HG02642 (cell line): ENCODE measurements around the gene TSEN34.
"Not testable (repeated sequence)": the region's sequence is repeated elsewhere in the genome, so short reads cannot be mapped to it uniquely, and the experiment has no call there.

Experiments used
- ATAC-seq: cut with Tn5 transposase; IDR thresholded peaks from one replicate; pipeline ENCODE4 v1.9.1; 2021; ENCODE audit warnings: mild to moderate bottlenecking; ENCODE audit not compliant: unreplicated experiment, poor library complexity

TSEN34 gene

DNA sequence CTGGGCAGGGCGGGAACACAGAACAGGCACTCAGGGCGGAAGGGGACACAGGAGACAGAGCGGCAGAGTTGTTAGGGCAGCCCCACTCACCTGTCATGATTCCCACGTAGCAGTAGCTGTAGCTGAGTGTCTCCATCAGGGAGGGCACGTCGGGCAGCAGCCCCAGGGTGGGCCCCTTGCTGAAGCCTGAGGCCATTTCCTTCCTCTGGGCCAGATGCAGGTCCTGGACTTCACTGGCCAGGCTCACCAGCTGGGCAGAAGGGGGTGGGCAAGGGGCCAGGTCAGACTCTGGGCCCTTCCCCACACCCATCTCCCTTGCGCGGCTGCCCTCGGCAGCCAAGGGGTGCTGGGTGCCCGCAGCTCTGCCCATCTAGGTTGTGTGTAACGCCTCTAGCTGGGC, 7.7 kb upstream of the TSEN34 start:
- no peak for ATAC-seq

DNA sequence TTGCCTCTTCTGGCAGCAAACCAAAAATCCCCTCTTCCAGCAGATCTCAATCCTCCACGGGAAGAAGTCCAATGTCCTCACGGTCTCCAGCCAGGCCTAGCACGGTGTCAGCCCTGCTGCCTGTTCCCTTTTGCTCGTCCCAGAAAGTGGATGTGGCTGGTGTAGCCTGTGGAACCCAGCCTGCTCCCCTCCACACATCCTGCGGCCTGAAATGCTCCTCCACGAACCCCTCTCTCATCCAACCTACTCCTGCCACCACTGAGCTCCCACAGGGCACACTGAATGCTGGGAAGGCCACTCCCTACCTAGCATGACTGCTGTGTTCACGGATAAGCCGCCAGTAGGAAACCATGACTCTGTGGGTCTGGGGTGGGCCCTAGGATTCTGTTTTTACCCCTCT, 4.8 kb upstream of the TSEN34 start:
- no peak for ATAC-seq

- ATAC-seq = no peak
These were observed 4.2 kb upstream of the TSEN34 start for GRCh38 chr19:54186934-54187381.

GRCh38 chr19:54188215-54188871, 2.8 kb upstream of the TSEN34 start:
- ATAC-seq = no peak

- peak; percentile 16 for ATAC-seq
These were observed 1.9 kb upstream of the TSEN34 start, which contains the start of gene MBOAT7 for GRCh38 chr19:54189145-54189734. Gene MBOAT7 (minus strand): TSS chr19:54189580. CDS start chr19:54188508, 1,072 bp downstream.

- peak; percentile 53 for ATAC-seq
These were observed 1.2 kb upstream of the TSEN34 start for GRCh38 chr19:54189735-54190502.

DNA sequence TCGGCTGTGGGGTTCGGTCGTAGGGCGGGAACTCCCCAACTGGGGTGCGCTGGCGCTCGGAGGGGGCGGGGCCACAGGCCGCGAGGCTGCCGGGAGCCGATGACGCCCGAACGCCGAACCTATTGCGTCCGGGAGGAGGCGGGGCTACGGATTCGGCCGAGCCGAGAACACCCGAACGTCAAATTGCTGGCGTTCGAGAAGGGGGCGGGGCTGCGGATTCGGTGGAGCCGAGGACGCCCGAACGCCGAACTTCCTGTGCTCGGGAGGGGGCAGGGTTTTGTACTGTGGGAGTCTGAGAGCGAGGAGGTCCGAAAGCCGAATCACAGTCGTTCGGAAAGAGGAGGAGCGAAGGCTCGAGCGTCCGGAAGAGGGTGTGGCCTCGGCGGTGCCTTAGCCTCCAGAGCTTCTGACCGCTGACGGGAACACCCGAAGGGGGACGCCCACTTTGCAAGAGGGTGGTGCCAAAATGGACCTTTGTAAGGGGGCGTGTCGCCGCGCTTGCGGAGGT, 551 bp upstream of the TSEN34 start:
- peak; percentile 46 for ATAC-seq

- no peak for ATAC-seq
These were observed 824 bp downstream of the TSEN34 start for GRCh38 chr19:54191811-54192453.

DNA sequence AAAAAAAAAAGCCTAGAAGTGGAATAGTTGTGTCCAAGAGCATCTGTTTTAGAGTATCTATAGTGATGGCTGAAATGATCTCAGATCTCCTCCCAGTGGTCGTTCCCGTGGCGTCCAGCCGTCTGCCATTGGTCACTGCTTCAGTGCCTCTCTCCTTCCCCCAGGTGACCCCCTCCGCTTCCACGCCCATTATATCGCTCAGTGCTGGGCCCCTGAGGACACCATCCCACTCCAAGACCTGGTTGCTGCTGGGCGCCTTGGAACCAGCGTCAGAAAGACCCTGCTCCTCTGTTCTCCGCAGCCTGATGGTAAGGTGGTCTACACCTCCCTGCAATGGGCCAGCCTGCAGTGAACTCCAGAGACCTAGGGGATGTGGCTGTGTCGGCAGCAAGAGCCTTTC, 1.9 kb downstream of the TSEN34 start:
- no peak for ATAC-seq

DNA sequence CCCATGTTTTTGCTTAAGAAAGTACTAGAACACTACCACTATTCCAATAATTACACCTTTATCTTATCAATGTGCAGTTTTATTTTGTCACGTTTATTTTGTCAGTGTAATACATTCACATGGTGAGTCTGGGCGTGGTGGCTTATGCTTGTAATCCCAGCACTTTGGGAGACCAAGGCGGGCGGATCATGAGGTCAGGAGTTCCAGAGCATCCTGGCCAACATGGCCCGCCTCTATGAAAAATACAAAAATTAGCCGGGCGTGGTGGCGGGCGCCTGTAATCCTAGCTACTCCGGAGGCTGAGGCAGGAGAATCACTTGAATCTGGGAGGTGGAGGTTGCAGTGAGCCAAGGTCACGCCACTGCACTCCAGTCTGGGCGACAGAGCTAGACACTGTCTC, 3.4 kb downstream of the TSEN34 start:
- ATAC-seq = not testable (repeated sequence)

DNA sequence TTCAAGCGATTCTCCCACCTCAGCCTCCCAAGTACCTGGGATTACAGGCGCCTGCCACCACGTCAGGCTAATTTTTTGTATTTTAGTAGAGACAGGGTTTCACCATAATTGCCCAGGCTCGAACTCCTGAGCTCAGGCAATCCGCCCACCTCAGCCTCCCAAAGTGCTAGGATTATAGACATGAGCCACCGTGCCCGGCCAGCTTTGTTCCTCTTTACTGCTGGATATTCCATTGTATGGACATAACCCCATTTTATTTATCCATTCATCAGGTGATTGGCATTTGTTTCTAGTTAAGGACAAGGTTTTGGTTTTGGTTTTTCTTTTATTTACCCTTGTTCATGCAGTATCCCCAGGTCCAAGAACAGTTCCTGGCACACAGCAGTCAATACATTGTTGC, 5.4 kb downstream of the TSEN34 start:
- ATAC-seq = no peak

DNA sequence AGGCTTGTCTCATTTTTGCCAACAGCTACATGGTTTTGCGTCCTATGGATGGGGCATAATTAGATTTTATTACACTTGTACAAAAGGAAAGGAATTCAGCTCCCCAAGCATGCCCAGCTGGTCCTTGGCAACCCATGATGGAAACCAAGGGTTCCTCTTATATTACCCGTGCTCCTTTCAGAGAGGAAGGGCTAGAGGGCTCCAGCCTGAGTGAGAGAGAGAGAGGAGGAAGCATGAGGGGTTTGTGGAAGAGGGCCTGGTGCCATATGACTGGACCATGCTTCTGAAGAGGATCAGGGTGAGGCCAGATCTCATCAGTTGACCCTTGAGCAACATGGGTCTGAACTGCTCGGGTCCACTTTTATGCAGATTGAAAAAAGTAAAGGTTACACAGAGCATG, 6.0 kb downstream of the TSEN34 start:
- ATAC-seq = no peak

- no peak for ATAC-seq
These were observed 8.3 kb downstream of the TSEN34 start for GRCh38 chr19:54199401-54199800.

DNA sequence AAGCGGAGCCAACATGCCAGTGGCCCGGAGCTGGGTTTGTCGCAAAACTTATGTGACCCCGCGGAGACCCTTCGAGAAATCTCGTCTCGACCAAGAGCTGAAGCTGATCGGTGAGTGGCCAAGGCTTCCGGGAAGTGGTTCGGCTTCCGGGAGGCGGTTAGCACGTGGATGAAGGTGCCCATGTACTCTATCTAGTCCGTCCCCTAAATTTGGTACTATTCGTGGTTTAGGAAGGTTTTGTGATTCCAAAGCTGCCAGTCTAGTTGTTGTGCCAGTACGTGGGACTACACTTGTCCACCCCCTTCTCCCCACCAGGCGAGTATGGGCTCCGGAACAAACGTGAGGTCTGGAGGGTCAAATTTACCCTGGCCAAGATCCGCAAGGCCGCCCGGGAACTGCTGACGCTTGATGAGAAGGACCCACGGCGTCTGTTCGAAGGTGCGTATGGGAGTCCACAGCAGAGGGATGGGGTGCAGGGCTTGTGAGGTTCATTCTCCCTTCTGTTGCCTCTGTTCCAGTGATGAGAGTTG, 10.1 kb downstream of the TSEN34 start:
- ATAC-seq = no peak

DNA sequence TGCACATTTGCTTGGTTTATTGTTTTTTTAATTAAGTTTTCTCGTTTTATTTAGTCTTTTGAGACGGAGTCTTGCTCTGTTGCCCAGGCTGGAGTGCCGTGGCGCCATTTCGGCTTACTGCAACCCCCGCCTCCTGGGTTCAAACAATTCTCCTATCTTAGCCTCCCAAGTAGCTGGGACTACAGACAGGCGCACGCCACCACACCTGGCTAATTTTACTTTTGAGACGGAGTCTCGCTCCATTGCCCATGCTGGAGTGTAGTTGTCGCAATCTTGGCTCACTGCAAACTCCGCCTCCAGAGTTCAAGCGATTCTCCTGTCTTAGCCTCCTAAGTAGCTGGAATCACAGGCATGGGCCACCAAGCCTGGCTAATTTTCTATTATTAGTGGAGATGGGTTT, 10.9 kb downstream of the TSEN34 start:
- ATAC-seq = no peak

DNA sequence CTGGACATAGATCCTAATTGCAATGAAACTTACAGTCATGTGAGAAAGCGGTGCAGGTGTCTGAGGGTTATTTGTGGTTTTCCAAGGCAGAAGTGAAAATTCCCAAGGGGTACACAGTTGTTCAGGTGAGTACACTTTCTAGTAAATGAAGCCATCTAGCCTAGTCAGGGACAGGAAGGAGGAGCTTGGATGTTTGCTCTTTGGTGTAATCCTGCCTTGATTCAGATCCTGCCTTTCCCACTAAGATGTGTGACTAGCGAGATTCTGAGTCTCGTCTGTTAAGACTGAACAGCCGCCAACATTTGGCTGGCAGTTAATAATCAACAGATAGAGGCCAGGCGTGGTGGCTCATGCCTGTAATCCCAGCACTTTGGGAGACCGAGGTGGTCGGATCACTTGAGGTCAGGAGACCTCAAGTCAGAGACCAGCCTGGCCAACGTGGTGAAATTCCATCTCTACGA, 12.1 kb downstream of the TSEN34 start:
- ATAC-seq = no peak

- no peak for ATAC-seq
These were observed 13.8 kb downstream of the TSEN34 start for GRCh38 chr19:54204767-54205468.

DNA sequence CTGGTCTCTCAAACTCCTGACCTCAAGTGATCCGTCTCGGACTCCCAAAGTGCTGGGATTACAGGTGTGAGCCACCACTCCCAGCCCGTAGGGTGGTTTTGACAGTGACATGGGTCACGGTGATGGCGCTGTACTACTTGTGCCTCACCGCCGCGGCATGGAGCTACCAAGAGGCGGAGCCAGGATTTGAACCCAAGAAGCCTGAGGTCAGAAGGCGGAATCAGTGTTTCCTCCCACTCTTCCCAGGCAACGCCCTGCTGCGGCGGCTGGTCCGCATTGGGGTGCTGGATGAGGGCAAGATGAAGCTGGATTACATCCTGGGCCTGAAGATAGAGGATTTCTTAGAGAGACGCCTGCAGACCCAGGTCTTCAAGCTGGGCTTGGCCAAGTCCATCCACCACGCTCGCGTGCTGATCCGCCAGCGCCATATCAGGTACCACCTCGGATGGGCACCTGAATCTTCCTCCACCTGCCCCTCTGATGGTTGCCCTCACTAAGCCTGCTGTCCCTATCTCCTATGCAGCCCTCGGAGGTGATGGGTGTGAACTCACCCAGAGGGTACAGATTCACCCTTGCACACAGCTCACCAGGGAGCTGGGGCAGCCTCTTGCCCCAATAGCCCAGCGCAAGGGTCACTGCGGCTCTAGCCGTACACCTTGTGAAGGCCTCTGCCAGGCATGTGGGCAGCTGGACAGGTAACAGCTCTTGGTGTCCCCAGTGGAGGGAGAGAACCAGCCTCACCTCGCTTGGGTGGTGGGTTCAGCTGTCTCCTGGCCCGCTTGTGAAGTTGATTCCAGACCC, 15.1 kb downstream of the TSEN34 start:
- no peak for ATAC-seq

DNA sequence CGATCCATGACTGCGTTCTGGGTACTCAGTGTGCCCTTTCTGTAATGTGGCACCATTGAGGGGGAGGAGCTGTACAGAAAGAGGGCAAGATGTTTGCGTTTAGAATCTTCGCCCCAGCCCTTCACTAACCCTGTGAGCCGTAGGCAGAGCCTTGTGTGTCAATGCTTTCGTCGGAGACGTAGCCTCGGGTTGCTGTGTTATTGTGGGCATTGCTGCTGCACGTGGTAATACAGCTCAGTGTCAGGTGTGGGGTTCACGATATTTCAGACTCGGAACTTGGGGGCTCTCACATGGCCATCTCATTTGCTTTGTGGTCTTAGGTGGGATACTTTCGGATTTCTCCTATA, 15.7 kb downstream of the TSEN34 start:
- ATAC-seq = no peak
